Natural killer cell treated with Interleukin-12 subunit alpha and Interleukin-12 subunit beta and Interleukin-15 and Interleukin-18, amount 100 ng/mL, for 72 hours (primary cell): Measurements from ENCODE around the gene MARK2. TPM values are rescaled to one million over a fixed set of nuclear protein-coding genes. Genes with fewer than 3 reads are reported as not detected.

Experiments used
- ATAC-seq, 2 donors: fragments of 150-1000 bp; cut with Tn5 transposase in 1 of 2; sonication (Bioruptor Pico), chemical (Tn5 transposase) in 1 of 2; 2 replicates each; pipeline ENCODE4 v1.10.0; 2021
- DNase-seq: peaks from one replicate; pipeline ENCODE4 v3.0.0; 2022; ENCODE audit warnings: low spot score
- H3K27ac Mint-ChIP-seq, 2 donors: 1 replicate in 1 of 2; 2 replicates in 1 of 2; pipeline ENCODE4 v1.8.0; 2022; ENCODE audit warnings: mixed read lengths in 2 of 2, mild to moderate bottlenecking in 1 of 2, moderate library complexity in 1 of 2
- H3K27me3 Mint-ChIP-seq, 2 donors: 1 replicate in 1 of 2; 2 replicates in 1 of 2; pipeline ENCODE4 v1.8.0; 2022; ENCODE audit warnings: mixed read lengths in 2 of 2
- H3K36me3 Mint-ChIP-seq: one replicate; pipeline ENCODE4 v1.8.0; 2022; ENCODE audit warnings: mixed read lengths
- H3K4me1 Mint-ChIP-seq, 2 donors: 1 replicate in 1 of 2; 2 replicates in 1 of 2; pipeline ENCODE4 v1.8.0; 2022; ENCODE audit warnings: low read depth in 2 of 2, mixed read lengths in 2 of 2, mild to moderate bottlenecking in 1 of 2
- H3K4me3 Mint-ChIP-seq: one replicate; pipeline ENCODE4 v1.8.0; 2022; ENCODE audit warnings: mixed read lengths
- H3K9me3 Mint-ChIP-seq: 2 replicates; pipeline ENCODE4 v1.8.0; 2022; ENCODE audit warnings: mixed read lengths
- total RNA-seq, 2 donors: library from RNA; stranded (reverse); gene quantifications; one replicate each; pipeline ENCODE4 v1.2.3, GENCODE V29; 2022

MARK2 gene
- total RNA-seq, 2 donors from 2014 or later: 54.9 to 68.5 TPM

- Mint-ChIP-seq H3K4me1 (peaks cover 0 to 11% of the 10 kb centered on the region in 2 donors), H3K36me3 (no peaks in the 10 kb centered on the region), H3K27ac (no peak overlapping the region), H3K9me3 (no peaks in the 10 kb centered on the region), H3K27me3 (peaks cover 0 to 5% of the 10 kb centered on the region in 2 donors), H3K4me3 (peak overlapping the region; percentile 80)
- ATAC-seq (peak; percentile 43 to 44), DNase-seq (peak; percentile 69)
Observed at GRCh38 chr11:63915961-63916836, 77.3 kb downstream of the MARK2 start.

DNA sequence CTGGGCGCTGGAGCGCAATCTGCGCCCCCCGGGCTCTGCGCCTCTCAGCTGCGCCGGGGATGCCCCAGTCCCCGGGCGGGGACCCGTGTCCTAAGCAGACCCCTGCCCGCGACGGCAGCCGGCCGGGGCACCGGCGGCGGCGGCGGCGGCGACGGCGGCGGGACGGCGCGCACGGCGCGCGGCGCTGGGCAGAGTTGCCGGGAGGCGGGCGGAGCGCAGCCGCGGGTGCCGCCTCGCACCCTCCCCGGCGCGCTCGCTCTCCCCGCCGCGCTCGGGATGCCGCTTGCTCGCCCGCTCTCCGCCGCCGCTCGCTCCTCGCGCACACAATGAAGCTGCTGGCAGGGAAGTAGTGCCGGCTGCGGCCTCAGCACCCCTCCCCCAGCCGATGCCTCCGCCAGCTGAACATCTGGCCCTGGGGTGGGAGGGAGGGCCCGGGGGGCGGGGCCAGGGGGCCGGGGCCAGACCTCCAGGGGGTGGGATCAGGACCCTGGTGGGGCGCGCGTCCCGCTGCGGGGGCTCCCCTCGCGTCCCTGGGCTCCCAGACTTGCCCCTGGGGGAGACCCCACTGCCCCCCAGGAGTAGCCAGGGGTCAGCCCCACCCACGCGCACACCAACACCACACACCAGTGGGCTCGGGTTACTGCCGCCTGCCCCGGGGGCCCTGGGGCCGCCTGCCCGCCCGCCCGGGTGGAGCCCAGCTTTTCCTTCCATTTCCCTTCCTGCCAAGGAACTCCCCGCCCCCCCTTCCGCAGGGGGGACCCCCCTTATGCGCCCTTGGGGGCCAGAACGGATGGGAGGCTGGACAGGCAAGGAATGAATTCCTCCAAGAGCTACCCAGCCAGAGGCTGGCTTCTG, 78.2 kb downstream of the MARK2 start, which contains the start of gene RCOR2:
RCOR2 (minus strand) TSS at position 328 of the 855 bp plus-strand sequence. CDS start 708 bp downstream, outside the sequence.
- ATAC-seq: peak; percentile 67 to 74

GRCh38 chr11:63917692-63918506, 79.0 kb downstream of the MARK2 start:
- peaks cover 0 to 11% of the 10 kb centered on the region in 2 donors for H3K4me1 Mint-ChIP-seq
- no peaks in the 10 kb centered on the region for H3K36me3 Mint-ChIP-seq
- no peak for DNase-seq
- H3K9me3 Mint-ChIP-seq: no peaks in the 10 kb centered on the region
- no peak overlapping the region for H3K4me3 Mint-ChIP-seq
- no peak for ATAC-seq
- H3K27ac Mint-ChIP-seq: no peak overlapping the region
- H3K27me3 Mint-ChIP-seq: peaks cover 0 to 8% of the 10 kb centered on the region in 2 donors

More for the DNA sequence above, 78.2 kb downstream of the MARK2 start, which contains the start of gene RCOR2:
- Mint-ChIP-seq H3K27ac (no peak within 1 kb of the TSS), H3K9me3 (no peaks in the 10 kb centered on the region), H3K4me1 (peaks cover 0 to 11% of the 10 kb centered on the region in 2 donors), H3K27me3 (peaks cover 0 to 5% of the 10 kb centered on the region in 2 donors), H3K4me3 (peak within 1 kb of the TSS; percentile 80), H3K36me3 (no peaks in the 10 kb centered on the region)
- DNase-seq: peak; percentile 68

DNA sequence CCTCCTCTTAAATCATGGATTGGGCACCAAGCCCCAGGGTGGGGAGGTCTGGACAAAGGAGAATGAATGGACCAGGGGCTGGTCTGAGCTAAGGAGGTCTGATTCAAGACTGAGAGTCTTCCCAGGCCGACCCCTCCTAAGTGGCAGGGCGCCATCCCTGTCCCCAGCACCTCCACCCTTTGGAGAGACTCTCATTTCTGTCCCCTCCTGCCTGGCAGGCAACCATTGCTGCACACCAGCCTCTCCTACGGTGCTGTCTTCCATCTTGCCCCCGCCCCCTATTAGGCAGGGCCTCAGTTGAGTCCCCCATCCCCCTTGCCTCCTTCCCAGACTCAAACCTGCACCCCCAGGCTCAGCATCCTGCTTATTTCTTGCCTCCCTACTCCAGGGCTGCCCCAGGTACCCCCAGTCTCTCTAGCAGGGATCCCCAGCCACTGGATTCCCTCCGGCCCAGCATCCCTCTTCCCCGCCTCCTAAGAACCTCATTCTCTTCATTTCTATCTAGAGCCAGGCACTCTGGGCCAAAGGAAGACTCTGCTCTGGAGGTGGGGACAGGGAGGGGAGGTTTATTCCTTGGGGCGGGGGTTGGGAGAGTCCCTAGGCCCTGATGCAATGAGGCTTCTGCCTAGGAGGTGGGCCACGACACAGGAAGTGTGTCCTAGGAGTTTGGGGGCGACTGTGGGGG, 79.7 kb downstream of the MARK2 start:
- ATAC-seq (no peak), DNase-seq (no peak)
- Mint-ChIP-seq H3K4me3 (peak overlapping the region; percentile 47), H3K9me3 (no peaks in the 10 kb centered on the region), H3K36me3 (no peaks in the 10 kb centered on the region), H3K27me3 (peaks cover 0 to 11% of the 10 kb centered on the region in 2 donors), H3K4me1 (peaks cover 0 to 14% of the 10 kb centered on the region in 2 donors), H3K27ac (peak overlapping the region in 1 of 2 donors; percentile 50)

GRCh38 chr11:63919267-63920125, 80.6 kb downstream of the MARK2 start:
- Mint-ChIP-seq H3K4me3 (no peak overlapping the region), H3K27me3 (peaks cover 0 to 11% of the 10 kb centered on the region in 2 donors), H3K27ac (no peak overlapping the region), H3K9me3 (no peaks in the 10 kb centered on the region), H3K36me3 (no peaks in the 10 kb centered on the region), H3K4me1 (peaks cover 0 to 14% of the 10 kb centered on the region in 2 donors)
- DNase-seq (no peak), ATAC-seq (no peak)

- H3K36me3 Mint-ChIP-seq: no peaks in the 10 kb centered on the region
- H3K27me3 Mint-ChIP-seq: peaks cover 0 to 9% of the 10 kb centered on the region in 2 donors
- no peak overlapping the region for H3K4me3 Mint-ChIP-seq
- no peak for ATAC-seq
- no peak for DNase-seq
- peaks cover 0 to 14% of the 10 kb centered on the region in 2 donors for H3K4me1 Mint-ChIP-seq
- no peak overlapping the region for H3K27ac Mint-ChIP-seq
- no peaks in the 10 kb centered on the region for H3K9me3 Mint-ChIP-seq
Observed at GRCh38 chr11:63920126-63920938, 81.4 kb downstream of the MARK2 start.

GRCh38 chr11:63920939-63921417, 82.1 kb downstream of the MARK2 start:
- Mint-ChIP-seq H3K36me3 (no peaks in the 10 kb centered on the region), H3K4me3 (no peak overlapping the region), H3K9me3 (no peaks in the 10 kb centered on the region), H3K27me3 (peaks cover 0 to 9% of the 10 kb centered on the region in 2 donors), H3K4me1 (peaks cover 0 to 14% of the 10 kb centered on the region in 2 donors), H3K27ac (no peak overlapping the region)
- no peak for ATAC-seq
- DNase-seq: no peak

- Mint-ChIP-seq H3K4me3 (no peak overlapping the region), H3K27me3 (peaks cover 0 to 9% of the 10 kb centered on the region in 2 donors), H3K27ac (peak overlapping the region in 1 of 2 donors; percentile 61), H3K9me3 (no peaks in the 10 kb centered on the region), H3K36me3 (no peaks in the 10 kb centered on the region), H3K4me1 (peaks cover 0 to 10% of the 10 kb centered on the region in 2 donors)
- DNase-seq (no peak), ATAC-seq (no peak)
Observed at GRCh38 chr11:63922673-63923192, 83.8 kb downstream of the MARK2 start.

GRCh38 chr11:63923319-63923718, 84.4 kb downstream of the MARK2 start:
- Mint-ChIP-seq H3K4me3 (no peak overlapping the region), H3K27me3 (peaks cover 0 to 9% of the 10 kb centered on the region in 2 donors), H3K36me3 (no peaks in the 10 kb centered on the region), H3K9me3 (no peaks in the 10 kb centered on the region), H3K27ac (peak overlapping the region; percentile 44 to 61), H3K4me1 (peaks cover 0 to 9% of the 10 kb centered on the region in 2 donors)
- ATAC-seq (no peak), DNase-seq (no peak)

DNA sequence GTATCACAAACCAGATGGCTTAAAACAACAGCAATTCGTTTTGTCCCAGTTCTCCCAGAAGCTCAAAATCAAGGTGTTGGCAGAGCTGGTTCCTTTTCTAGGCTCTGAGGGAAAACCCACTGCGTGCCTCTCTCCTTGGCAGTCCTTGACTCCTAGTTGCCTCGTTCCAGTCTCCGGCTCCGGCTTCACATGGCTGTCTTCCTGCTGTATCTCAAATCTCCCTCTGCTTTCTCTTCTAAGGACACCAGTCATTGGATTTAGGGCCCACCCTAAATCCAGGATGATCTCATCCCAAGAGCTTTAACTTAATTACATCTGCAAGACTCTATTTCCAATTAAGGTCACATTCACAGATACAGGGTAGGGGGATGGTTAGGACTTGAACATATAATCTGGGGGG, 90.7 kb downstream of the MARK2 start:
- H3K27ac Mint-ChIP-seq: no peak overlapping the region
- no peaks in the 10 kb centered on the region for H3K27me3 Mint-ChIP-seq
- no peak for ATAC-seq
- no peak for DNase-seq
- H3K4me3 Mint-ChIP-seq: no peak overlapping the region
- H3K36me3 Mint-ChIP-seq: no peaks in the 10 kb centered on the region
- no peaks in the 10 kb centered on the region for H3K4me1 Mint-ChIP-seq
- no peaks in the 10 kb centered on the region for H3K9me3 Mint-ChIP-seq

DNA sequence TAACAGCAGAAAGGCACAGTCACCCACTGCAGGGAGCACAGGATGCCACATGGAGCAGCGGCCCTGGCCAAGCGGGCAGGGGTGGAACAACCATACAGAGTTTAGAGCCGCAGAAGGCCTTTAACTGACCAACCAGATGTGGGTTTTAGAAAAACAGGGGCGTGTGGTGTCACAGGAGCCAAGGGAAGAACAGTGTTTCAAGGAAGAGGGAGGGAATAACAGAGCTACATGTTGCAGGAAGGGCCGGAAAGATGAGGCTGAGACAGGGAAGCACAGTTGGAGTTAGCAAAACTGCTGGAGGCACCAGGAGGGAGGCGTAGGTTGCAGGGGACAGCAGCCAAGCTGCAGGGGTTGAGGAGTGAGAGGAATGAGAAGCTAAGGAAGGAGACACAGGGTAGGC, 92.1 kb downstream of the MARK2 start:
- Mint-ChIP-seq H3K27me3 (no peaks in the 10 kb centered on the region), H3K36me3 (no peaks in the 10 kb centered on the region), H3K27ac (no peak overlapping the region), H3K4me1 (no peaks in the 10 kb centered on the region), H3K4me3 (no peak overlapping the region), H3K9me3 (no peaks in the 10 kb centered on the region)
- DNase-seq (no peak), ATAC-seq (no peak)
